GM10266 (cell line): ENCODE data around the gene CCDC134.
A peak's percentile ranks its signal among the peaks of the same experiment; 100 is the strongest.

ENCODE experiments used
- DNase-seq: peaks from one replicate; pipeline ENCODE4 v3.0.0; 2012; ENCODE audit errors: extremely low spot score
- TF ChIP-seq, protein P1 (sequence below): IDR thresholded peaks from 2 replicates; pipeline ENCODE4 v1.5.1; 2012; ENCODE audit warnings: mild to moderate bottlenecking, low read depth; ENCODE audit not compliant: control insufficient read depth, insufficient read depth; ENCODE audit errors: missing control alignments

The CCDC134 gene

DNA sequence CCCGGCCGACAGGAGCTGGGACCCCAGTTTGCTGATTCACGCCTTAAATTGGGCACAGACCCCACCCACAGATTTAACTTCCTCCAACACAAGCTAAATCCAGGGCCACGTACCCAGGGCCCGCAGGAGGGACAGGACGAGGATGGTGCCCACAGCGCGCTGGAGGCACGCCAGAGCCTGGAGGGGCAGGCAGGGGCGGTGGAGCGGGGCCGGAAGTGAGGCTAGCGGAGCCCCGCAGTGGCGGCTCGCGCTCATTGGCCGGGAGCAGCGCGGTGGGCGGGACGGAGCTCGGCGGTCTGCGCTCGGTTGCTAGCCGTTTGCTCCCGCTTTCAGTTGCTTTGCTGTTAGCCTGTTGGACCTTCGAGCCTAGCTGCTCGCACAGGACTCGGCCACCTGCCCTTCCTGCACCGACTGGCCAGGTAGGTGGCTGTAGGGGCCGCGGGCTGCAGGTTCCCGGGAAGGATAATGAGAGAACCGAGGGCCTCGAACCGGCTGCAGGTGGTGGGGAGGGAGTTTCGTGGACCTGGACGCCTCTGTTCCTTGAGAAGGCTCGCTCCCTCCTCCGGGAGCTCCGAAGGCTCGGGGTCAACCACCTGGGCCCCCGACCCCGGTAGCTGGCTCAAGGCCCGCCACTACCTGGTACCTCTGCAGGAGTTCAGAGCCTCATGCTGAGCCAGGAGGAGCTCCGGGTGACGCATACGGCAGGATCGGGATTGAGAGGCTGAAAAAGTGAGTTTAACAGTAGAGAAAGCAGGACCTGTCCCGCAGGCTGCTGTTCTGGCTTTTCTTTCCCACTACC lies at the start of gene CCDC134:
CCDC134 (plus strand) TSS at position 332 of the 799 bp plus-strand sequence. CDS start 8,212 bp downstream, outside the sequence.
- peak; percentile 92 for DNase-seq
- TF ChIP-seq, protein P1, sequence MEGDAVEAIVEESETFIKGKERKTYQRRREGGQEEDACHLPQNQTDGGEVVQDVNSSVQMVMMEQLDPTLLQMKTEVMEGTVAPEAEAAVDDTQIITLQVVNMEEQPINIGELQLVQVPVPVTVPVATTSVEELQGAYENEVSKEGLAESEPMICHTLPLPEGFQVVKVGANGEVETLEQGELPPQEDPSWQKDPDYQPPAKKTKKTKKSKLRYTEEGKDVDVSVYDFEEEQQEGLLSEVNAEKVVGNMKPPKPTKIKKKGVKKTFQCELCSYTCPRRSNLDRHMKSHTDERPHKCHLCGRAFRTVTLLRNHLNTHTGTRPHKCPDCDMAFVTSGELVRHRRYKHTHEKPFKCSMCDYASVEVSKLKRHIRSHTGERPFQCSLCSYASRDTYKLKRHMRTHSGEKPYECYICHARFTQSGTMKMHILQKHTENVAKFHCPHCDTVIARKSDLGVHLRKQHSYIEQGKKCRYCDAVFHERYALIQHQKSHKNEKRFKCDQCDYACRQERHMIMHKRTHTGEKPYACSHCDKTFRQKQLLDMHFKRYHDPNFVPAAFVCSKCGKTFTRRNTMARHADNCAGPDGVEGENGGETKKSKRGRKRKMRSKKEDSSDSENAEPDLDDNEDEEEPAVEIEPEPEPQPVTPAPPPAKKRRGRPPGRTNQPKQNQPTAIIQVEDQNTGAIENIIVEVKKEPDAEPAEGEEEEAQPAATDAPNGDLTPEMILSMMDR, result no peak

DNA sequence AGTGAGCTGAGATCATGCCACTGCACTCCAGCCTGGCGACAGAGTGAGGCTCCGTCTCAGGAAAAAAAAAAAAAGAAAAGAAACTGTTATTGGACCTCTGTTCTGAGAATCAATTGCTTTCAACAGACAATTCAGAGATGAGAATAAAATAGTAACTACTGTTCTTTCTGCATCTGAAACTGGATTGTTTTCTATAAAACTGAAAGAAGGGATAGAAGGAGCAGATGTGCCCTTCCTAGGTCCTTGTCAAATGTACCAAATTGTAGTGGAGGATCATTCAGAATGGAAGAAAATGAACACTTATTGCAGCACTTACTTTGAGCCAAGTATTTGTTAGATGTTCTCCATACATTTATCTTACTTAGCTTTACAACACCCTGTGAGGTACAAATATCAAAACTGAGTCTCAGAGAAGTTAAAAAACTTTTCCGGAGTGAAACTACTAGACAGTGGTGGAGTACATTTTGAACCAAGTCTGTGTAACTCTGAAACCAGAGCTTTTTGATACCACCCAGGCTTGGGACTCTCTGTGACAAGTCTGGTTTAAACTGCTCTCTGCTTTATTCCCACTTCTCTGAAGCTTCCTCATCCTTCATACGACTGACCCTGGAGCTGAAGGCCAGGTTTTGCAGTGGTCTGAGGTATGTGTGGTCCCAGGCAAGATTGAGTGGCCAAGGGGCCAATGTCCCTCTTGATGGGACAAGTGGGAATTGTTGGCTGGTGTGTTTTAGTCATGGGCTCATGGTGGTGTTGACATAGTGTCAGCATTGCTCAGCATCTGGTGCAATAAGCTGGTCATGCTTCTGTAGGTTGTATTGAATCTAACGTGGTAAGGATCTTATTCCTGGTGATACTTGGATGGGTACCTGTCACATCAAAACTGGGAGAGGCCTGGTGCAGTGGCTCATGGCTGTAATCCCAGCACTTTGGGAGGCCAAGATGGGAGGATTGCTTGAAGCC lies 48.2 kb upstream of the CCDC134 start:
- no peak for DNase-seq
- TF ChIP-seq, protein P1, result no peak

GRCh38 chr22:41753984-41754383 lies 46.5 kb upstream of the CCDC134 start:
- TF ChIP-seq, protein P1, result no peak
- DNase-seq, result no peak

- DNase-seq, result no peak
- TF ChIP-seq, protein P1, result no peak
Observed at GRCh38 chr22:41757502-41757901, 43.0 kb upstream of the CCDC134 start.

- TF ChIP-seq, protein P1, result no peak
- DNase-seq, result no peak
Observed at GRCh38 chr22:41758231-41758630, 42.2 kb upstream of the CCDC134 start.

GRCh38 chr22:41762980-41763779 lies 37.3 kb upstream of the CCDC134 start:
- TF ChIP-seq, protein P1, result peak; percentile 47

More at GRCh38 chr22:41762980-41763779, 37.3 kb upstream of the CCDC134 start:
- no peak for DNase-seq
